ENCODE measurements around the gene UBA3.

UBA3 gene

DNA sequence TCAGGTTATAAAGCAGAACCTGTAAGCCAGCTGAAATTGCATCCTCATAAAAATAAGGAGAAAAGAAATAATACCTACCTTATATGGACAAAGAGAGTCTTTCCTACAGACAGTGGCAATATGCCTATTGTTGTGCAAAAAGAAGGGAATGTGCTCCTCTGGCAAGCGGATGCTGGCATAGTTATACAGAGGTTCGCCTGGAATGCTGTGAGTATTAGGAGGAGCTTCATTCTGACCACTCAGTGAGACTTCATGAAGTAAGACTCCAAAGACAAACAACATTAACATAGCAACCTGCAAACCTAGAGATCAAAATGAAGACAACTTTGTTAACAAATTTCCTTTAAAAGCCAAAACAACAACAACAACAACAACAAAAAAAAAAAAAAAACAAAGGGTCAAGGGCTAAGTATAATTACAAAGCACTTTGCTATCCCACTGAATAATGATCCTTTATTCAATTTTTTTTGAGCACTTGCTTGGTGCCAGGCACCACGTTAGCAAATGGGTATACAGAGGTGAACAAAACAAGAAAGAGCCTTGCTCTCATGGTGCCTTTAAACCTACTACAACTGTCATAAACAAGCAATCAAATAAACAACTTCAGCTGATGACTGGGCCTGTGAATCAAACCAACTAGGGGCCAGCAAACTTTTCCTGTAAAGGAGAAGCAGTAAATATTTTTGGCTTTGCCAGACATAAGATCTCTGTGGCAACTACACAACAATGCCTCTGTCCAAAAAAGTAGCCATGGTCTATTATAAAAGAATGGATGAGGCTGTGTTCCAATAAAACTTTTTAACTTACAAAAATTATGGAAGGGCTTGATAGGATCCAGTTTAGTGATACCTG lies 70.4 kb downstream of the UBA3 start:
- no peak for DNase-seq

DNA sequence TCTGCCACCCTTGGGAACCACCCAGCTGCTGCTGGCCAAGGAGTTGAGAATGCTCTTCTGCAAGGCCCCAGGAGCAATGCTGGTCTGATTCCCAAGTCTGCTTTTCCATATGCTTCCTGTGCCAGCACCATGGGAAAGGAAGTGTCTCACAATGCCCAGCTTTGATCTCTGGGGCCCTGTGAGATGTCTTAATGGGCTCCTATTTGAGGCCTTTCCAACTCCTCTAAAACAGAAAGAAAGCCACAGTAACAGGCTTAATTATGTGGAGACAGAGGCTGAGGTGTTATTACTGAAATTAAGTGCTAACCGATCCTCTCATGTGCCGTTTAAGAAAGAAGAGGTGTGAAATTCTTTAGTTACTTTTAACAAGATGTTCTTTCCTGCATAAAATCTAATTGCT lies 71.2 kb downstream of the UBA3 start:
- no peak for DNase-seq

DNA sequence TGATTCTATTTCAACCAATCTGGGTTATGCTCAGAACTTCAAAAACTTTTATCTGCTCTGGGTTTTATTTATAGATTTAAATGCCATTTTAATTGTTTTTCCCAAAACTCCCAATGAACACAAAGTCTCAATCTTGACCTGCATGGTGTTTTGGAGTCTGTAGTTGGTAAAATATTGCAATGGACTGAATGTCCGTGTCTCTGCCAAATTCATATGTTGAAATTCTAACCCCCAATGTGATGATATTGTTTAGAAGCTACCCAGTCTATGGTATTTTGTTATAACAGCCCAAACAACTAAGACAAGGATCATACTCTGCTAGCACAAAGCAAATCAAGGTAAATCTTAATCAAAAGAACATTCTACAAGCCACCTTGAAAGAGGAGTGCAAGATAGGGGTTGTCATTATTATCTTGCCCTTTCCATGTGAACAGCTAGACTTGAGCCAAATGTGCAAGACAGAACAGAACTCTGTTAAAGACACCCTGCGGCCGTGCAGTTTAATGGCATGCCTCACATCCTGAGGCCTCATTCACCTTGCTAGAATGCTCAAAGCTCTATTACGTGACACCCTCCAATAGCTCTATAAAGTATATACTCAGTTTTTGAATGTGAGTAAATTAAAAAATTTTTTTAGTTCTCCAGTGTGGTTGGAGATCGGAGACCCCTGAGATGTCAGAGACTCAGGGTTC lies 74.2 kb downstream of the UBA3 start:
- DNase-seq, result no peak

DNA sequence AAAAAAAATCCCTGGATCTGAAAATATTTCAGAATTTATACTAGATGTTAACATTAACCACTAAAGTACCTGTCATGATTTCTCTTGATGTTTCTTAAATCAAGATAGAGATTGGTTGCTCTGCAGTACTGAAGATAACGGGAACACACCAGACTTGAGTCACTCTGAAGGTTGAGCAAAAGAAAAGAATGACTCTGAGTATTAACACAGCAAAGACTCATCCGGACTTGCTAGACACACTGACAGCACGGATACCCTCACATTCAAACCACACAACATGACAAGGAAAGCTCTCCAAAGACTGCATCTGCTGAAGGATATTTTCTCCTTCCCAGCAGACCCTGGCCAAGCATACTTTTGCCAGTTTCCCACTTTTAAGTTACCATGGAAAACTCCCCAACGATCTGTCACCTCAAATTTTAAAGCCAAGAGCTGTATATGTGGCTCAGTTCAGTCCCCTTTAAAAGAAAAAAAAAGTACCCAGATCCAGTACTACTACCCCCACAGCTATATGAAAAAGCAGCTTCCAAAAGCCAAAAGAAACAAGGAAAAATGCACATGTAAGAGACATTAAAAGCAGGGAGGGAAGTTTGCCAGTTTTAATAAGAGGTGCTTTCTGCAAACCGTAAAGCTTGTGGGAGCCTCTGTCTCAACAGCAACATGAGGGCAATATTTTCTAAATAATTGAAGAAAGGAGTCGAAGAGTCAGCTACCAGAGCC lies 74.9 kb downstream of the UBA3 start:
- DNase-seq, result no peak
